ENCODE data around the gene CPE. TPM values are rescaled to one million over a fixed set of nuclear protein-coding genes. Genes with fewer than 3 reads are reported as not detected.

The CPE gene
- total RNA-seq, 2 donors from 2014 or later: 717 to 885 TPM

DNA sequence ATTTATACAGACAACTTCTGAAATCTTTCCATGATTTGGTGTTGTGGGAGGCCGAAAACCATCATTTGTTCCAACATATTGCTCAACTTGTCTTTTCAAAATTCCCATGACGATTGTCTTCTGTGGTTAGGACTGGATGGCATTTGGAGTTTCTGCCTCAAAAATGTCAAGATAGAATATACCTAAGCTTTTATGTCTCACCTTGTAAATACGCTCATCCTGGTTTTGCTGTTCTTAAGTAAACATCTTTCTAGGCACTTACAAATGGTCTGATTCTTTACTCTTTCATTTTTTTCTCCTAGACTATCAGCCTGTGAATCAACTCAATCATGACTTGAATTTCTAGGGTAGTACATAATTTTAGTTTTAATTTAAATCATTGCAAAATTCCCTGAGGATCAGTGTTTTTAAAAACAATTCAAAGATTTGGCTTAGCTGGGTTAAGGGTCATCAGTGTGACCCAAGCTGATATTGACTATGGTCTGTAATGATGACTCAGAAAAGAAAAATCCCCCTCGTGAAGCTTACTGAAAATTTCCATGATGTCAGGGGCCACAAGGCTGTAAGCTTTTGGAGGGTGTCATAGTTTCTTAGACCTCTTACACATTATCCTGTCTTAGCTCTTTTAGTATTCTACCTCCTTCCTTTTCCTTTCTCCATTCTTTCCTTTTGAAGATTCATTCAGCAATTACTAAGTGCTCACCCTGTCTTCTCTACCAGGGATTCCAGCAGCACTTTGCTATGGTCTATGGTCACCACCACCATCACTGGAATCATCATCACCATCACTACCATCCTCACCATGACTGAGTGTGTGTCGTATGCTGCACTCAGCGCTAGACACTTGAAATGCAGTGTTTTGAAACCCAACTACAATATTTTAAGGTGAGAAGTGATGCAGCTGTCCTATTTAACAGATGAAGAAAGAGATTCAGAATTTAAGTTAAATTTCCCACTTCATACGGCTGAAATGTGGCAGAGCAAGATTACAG is 124.4 kb downstream of the CPE start:
- no peaks in the 10 kb centered on the region for H3K36me3 ChIP-seq
- no peak for DNase-seq (ENCODE audit: low spot score)
- intact Hi-C loops (cut with DNase I): no loop called here
- TF ChIP-seq, protein P1, sequence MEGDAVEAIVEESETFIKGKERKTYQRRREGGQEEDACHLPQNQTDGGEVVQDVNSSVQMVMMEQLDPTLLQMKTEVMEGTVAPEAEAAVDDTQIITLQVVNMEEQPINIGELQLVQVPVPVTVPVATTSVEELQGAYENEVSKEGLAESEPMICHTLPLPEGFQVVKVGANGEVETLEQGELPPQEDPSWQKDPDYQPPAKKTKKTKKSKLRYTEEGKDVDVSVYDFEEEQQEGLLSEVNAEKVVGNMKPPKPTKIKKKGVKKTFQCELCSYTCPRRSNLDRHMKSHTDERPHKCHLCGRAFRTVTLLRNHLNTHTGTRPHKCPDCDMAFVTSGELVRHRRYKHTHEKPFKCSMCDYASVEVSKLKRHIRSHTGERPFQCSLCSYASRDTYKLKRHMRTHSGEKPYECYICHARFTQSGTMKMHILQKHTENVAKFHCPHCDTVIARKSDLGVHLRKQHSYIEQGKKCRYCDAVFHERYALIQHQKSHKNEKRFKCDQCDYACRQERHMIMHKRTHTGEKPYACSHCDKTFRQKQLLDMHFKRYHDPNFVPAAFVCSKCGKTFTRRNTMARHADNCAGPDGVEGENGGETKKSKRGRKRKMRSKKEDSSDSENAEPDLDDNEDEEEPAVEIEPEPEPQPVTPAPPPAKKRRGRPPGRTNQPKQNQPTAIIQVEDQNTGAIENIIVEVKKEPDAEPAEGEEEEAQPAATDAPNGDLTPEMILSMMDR (IDR thresholded peaks at IDR 0.05): no peak
- TF ChIP-seq POLR2AphosphoS5 (IDR thresholded peaks at IDR 0.05) (no peak), POLR2A (IDR thresholded peaks at IDR 0.05) (no peak)
- H3K4me3 ChIP-seq: no peak overlapping the region
- no peaks in the 10 kb centered on the region for H3K27me3 ChIP-seq (replicated peaks; ENCODE audit: insufficient read depth)
- no peaks in the 10 kb centered on the region for H3K4me1 ChIP-seq (replicated peaks)
- H3K9me3 ChIP-seq: no peaks in the 10 kb centered on the region
- WGBS: 77% methylated on average over 7 of the region's 7 CpGs
- no peak overlapping the region for H3K27ac ChIP-seq

- DNase-seq (ENCODE audit: low spot score): no peak
- no peaks in the 10 kb centered on the region for H3K9me3 ChIP-seq
- TF ChIP-seq POLR2AphosphoS5 (IDR thresholded peaks at IDR 0.05): no peak
- no peak for TF ChIP-seq POLR2A (IDR thresholded peaks at IDR 0.05)
- TF ChIP-seq, protein P1 (IDR thresholded peaks at IDR 0.05): no peak
- WGBS: 82% methylated on average over 3 of the region's 3 CpGs
- no peaks in the 10 kb centered on the region for H3K36me3 ChIP-seq
- no peaks in the 10 kb centered on the region for H3K4me1 ChIP-seq (replicated peaks)
- H3K27me3 ChIP-seq (replicated peaks; ENCODE audit: insufficient read depth): no peaks in the 10 kb centered on the region
- H3K27ac ChIP-seq: no peak overlapping the region
- intact Hi-C loops (cut with DNase I): no loop called here
- no peak overlapping the region for H3K4me3 ChIP-seq
Measured at GRCh38 chr4:165504184-165504583, 125.4 kb downstream of the CPE start.

- TF ChIP-seq POLR2AphosphoS5 (IDR thresholded peaks at IDR 0.05) (no peak), POLR2A (IDR thresholded peaks at IDR 0.05) (no peak)
- TF ChIP-seq, protein P1 (IDR thresholded peaks at IDR 0.05): no peak
- Histone ChIP-seq H3K9me3 (no peaks in the 10 kb centered on the region), H3K4me3 (no peak overlapping the region), H3K27ac (no peak overlapping the region), H3K27me3 (replicated peaks; ENCODE audit: insufficient read depth) (no peaks in the 10 kb centered on the region), H3K4me1 (replicated peaks) (no peaks in the 10 kb centered on the region), H3K36me3 (no peaks in the 10 kb centered on the region)
- intact Hi-C loops (cut with DNase I): no loop called here
- no peak for DNase-seq (ENCODE audit: low spot score)
- 39% methylated on average over 7 of the region's 7 CpGs for WGBS
Measured at GRCh38 chr4:165505958-165506837, 127.4 kb downstream of the CPE start.

DNA sequence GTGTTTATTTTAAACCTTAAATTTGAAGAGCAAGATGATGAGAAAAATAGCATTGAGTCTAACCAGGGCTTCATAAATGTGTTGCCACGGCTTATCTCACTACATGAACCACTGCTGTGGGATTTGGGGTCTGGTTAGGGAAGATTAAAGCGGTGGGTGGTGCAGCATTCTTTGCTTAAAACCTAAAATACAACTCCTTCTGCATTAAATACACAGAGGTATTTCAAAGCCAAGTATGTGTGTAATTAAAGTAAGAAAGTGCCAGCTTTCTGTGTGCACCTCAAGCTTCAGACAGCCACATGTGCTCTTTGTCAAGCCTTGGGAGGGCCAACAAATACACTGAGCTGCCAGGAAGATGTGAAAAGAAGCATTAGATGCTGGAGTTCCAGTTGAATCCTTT is 128.0 kb downstream of the CPE start:
- H3K27me3 ChIP-seq (replicated peaks; ENCODE audit: insufficient read depth): no peaks in the 10 kb centered on the region
- TF ChIP-seq POLR2AphosphoS5 (IDR thresholded peaks at IDR 0.05) (no peak), POLR2A (IDR thresholded peaks at IDR 0.05) (no peak)
- TF ChIP-seq, protein P1 (IDR thresholded peaks at IDR 0.05): no peak
- 50% methylated on average over 2 of the region's 2 CpGs for WGBS
- H3K4me3 ChIP-seq: no peak overlapping the region
- H3K9me3 ChIP-seq: no peaks in the 10 kb centered on the region
- DNase-seq (ENCODE audit: low spot score): no peak
- intact Hi-C loops (cut with DNase I): no loop called here
- H3K36me3 ChIP-seq: no peaks in the 10 kb centered on the region
- H3K4me1 ChIP-seq (replicated peaks): no peaks in the 10 kb centered on the region
- no peak overlapping the region for H3K27ac ChIP-seq

All from prostate gland (tissue), 2 donors.